HepG2 (cell line): Measurements from ENCODE around the gene SRSF6. TPM values are rescaled to one million over a fixed set of nuclear protein-coding genes. Genes with fewer than 3 reads are reported as not detected.

Experiments used
- FOXO1 ChIP-seq: sonication (generic); formaldehyde crosslinking; IDR thresholded peaks from 2 replicates; pipeline ENCODE4 v1.4.0; 2020; ENCODE audit warnings: missing genetic modification reagents
- MTA1 ChIP-seq: sonication (generic); formaldehyde crosslinking; IDR thresholded peaks from 2 replicates; pipeline ENCODE4 v1.4.0; 2020; ENCODE audit warnings: missing genetic modification reagents, mild to moderate bottlenecking, borderline replicate concordance
- MZF1 ChIP-seq: sonication (generic); formaldehyde crosslinking; IDR thresholded peaks from 2 replicates; pipeline ENCODE4 v1.8.1; 2023; ENCODE audit warnings: mild to moderate bottlenecking, missing genetic modification reagents, borderline replicate concordance
- NFE2 ChIP-seq: sonication (generic); formaldehyde crosslinking; IDR thresholded peaks from 2 replicates; pipeline ENCODE4 v1.4.0; 2020; ENCODE audit warnings: missing genetic modification reagents
- NR3C1 ChIP-seq: sonication (generic); formaldehyde crosslinking; IDR thresholded peaks from 2 replicates; pipeline ENCODE4 v1.4.0; 2020; ENCODE audit warnings: missing genetic modification reagents
- ZMAT3 ChIP-seq: sonication (generic); formaldehyde crosslinking; conservative IDR thresholded peaks from 2 replicates; pipeline ENCODE4 v1.7.0; 2021; ENCODE audit warnings: missing genetic modification reagents
- ZNF207 ChIP-seq: fragments of 450-650 bp; IDR thresholded peaks from 2 replicates; pipeline ENCODE4 v1.6.1; 2016; ENCODE audit warnings: antibody characterized with exemption, borderline replicate concordance
- ZNF333 ChIP-seq: sonication (generic); formaldehyde crosslinking; IDR thresholded peaks from 2 replicates; pipeline ENCODE4 v1.4.0; 2020; ENCODE audit warnings: mild to moderate bottlenecking, missing genetic modification reagents, borderline replicate concordance
- ZNF446 ChIP-seq: sonication (generic); formaldehyde crosslinking; IDR thresholded peaks from 2 replicates; pipeline ENCODE4 v1.5.0; 2020; ENCODE audit warnings: mild to moderate bottlenecking, missing genetic modification reagents
- ZNF629 ChIP-seq: sonication (generic); formaldehyde crosslinking; conservative IDR thresholded peaks from 2 replicates; pipeline ENCODE4 v1.5.0; 2020; ENCODE audit warnings: missing genetic modification reagents
- polyA plus RNA-seq, 8 experiments: library from polyadenylated mRNA; depleted of rRNA in 3 of 8; stranded (reverse) in 7 of 8; unstranded in 1 of 8; fragments of >200 nt; fragmentation: Illumina TruSeq in 4 of 8; extraction: Trizol in 4 of 8; gene quantifications; 2 replicates each; pipeline versions ENCODE4 v1.2.1 to v1.2.3, GENCODE V29; 2011 to 2016; ENCODE audit warnings: low read depth in 4 of 8, missing spikeins in 1 of 8, mixed read lengths in 1 of 8; ENCODE audit not compliant: insufficient read depth in 1 of 8
- total RNA-seq, 5 experiments: library from RNA; depleted of rRNA; stranded (reverse); fragments of >200 nt; fragmentation: Illumina TruSeq; extraction: Trizol; gene quantifications; 2 replicates each; pipeline ENCODE4 v1.2.3, GENCODE V29; 2016; ENCODE audit warnings: low read depth in 1 of 5
- TF ChIP-seq, protein P1 (sequence below): IDR thresholded peaks from 2 replicates; pipeline ENCODE4 v1.6.1; 2016; ENCODE audit warnings: low read depth, control low read depth
- TF ChIP-seq, protein P2 (sequence below): sonication (generic); formaldehyde crosslinking; IDR thresholded peaks from 2 replicates; pipeline ENCODE4 v1.5.0; 2020; ENCODE audit warnings: missing genetic modification reagents
- TF ChIP-seq, protein P3 (sequence below): sonication (generic); formaldehyde crosslinking; IDR thresholded peaks from 2 replicates; pipeline ENCODE4 v1.4.0; 2020; ENCODE audit warnings: missing genetic modification reagents, borderline replicate concordance
- TF ChIP-seq, protein P4 (sequence below): sonication (generic); formaldehyde crosslinking; IDR thresholded peaks from 2 replicates; pipeline ENCODE4 v1.4.0; 2020; ENCODE audit warnings: low read depth, missing genetic modification reagents
- TF ChIP-seq, protein P5 (sequence below): sonication (generic); formaldehyde crosslinking; IDR thresholded peaks from 2 replicates; pipeline ENCODE4 v1.9.0; 2021; ENCODE audit warnings: missing genetic modification reagents, mild to moderate bottlenecking, borderline replicate concordance

The SRSF6 gene
- total and polyA plus RNA-seq, 2 of the 13 experiments (the other 11 are each of a cell fraction or from before 2014, with no cell fraction given): 156 to 194 TPM

DNA sequence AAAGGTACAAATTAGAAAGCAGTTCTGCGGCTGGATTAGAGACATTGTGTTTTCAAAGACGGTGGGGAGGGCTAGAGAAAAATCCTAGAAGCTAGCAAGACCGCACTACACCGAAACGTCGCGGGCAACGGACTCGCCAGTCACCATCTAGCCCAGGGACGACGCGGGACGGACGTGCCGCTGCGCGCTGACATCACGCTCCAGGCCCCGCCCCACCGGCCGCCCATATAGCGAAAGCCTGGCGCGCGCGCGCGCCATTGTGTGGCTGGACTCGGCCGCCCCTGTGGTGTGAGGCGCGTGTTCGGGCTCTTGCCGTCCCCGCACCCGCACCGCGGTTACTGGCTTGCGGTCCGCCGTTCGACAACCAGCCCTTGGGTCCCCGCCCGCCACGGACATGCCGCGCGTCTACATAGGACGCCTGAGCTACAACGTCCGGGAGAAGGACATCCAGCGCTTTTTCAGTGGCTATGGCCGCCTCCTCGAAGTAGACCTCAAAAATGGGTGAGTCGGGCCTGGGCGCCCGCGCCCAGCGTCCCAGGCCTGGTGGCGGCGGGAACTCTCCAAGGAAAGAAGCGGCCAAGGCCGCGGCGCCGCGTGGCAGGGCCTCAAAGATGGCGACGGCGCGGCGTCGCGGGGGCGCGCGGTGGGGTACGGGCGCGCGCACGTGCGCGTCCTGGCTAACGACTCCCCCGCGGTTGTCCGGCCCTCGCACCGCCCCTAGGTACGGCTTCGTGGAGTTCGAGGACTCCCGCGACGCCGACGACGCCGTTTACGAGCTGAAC is at the start of gene SRSF6 (continued):
- TF ChIP-seq, protein P1, sequence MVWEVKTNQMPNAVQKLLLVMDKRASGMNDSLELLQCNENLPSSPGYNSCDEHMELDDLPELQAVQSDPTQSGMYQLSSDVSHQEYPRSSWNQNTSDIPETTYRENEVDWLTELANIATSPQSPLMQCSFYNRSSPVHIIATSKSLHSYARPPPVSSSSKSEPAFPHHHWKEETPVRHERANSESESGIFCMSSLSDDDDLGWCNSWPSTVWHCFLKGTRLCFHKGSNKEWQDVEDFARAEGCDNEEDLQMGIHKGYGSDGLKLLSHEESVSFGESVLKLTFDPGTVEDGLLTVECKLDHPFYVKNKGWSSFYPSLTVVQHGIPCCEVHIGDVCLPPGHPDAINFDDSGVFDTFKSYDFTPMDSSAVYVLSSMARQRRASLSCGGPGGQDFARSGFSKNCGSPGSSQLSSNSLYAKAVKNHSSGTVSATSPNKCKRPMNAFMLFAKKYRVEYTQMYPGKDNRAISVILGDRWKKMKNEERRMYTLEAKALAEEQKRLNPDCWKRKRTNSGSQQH: 0 out of 2 replicates have a peak, but pooled peaks have one; percentile 54
- TF ChIP-seq, protein P2, sequence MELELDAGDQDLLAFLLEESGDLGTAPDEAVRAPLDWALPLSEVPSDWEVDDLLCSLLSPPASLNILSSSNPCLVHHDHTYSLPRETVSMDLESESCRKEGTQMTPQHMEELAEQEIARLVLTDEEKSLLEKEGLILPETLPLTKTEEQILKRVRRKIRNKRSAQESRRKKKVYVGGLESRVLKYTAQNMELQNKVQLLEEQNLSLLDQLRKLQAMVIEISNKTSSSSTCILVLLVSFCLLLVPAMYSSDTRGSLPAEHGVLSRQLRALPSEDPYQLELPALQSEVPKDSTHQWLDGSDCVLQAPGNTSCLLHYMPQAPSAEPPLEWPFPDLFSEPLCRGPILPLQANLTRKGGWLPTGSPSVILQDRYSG: peak; percentile 93
- TF ChIP-seq, protein P3, sequence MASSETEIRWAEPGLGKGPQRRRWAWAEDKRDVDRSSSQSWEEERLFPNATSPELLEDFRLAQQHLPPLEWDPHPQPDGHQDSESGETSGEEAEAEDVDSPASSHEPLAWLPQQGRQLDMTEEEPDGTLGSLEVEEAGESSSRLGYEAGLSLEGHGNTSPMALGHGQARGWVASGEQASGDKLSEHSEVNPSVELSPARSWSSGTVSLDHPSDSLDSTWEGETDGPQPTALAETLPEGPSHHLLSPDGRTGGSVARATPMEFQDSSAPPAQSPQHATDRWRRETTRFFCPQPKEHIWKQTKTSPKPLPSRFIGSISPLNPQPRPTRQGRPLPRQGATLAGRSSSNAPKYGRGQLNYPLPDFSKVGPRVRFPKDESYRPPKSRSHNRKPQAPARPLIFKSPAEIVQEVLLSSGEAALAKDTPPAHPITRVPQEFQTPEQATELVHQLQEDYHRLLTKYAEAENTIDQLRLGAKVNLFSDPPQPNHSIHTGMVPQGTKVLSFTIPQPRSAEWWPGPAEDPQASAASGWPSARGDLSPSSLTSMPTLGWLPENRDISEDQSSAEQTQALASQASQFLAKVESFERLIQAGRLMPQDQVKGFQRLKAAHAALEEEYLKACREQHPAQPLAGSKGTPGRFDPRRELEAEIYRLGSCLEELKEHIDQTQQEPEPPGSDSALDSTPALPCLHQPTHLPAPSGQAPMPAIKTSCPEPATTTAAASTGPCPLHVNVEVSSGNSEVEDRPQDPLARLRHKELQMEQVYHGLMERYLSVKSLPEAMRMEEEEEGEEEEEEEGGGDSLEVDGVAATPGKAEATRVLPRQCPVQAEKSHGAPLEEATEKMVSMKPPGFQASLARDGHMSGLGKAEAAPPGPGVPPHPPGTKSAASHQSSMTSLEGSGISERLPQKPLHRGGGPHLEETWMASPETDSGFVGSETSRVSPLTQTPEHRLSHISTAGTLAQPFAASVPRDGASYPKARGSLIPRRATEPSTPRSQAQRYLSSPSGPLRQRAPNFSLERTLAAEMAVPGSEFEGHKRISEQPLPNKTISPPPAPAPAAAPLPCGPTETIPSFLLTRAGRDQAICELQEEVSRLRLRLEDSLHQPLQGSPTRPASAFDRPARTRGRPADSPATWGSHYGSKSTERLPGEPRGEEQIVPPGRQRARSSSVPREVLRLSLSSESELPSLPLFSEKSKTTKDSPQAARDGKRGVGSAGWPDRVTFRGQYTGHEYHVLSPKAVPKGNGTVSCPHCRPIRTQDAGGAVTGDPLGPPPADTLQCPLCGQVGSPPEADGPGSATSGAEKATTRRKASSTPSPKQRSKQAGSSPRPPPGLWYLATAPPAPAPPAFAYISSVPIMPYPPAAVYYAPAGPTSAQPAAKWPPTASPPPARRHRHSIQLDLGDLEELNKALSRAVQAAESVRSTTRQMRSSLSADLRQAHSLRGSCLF (CRISPR knock-in tag): peak; percentile 92
- TF ChIP-seq, protein P4, sequence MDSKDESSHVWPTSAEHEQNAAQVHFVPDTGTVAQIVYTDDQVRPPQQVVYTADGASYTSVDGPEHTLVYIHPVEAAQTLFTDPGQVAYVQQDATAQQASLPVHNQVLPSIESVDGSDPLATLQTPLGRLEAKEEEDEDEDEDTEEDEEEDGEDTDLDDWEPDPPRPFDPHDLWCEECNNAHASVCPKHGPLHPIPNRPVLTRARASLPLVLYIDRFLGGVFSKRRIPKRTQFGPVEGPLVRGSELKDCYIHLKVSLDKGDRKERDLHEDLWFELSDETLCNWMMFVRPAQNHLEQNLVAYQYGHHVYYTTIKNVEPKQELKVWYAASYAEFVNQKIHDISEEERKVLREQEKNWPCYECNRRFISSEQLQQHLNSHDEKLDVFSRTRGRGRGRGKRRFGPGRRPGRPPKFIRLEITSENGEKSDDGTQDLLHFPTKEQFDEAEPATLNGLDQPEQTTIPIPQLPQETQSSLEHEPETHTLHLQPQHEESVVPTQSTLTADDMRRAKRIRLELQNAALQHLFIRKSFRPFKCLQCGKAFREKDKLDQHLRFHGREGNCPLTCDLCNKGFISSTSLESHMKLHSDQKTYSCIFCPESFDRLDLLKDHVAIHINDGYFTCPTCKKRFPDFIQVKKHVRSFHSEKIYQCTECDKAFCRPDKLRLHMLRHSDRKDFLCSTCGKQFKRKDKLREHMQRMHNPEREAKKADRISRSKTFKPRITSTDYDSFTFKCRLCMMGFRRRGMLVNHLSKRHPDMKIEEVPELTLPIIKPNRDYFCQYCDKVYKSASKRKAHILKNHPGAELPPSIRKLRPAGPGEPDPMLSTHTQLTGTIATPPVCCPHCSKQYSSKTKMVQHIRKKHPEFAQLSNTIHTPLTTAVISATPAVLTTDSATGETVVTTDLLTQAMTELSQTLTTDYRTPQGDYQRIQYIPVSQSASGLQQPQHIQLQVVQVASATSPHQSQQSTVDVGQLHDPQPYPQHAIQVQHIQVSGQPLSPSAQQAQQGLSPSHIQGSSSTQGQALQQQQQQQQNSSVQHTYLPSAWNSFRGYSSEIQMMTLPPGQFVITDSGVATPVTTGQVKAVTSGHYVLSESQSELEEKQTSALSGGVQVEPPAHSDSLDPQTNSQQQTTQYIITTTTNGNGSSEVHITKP: peak; percentile 57
- TF ChIP-seq ZNF333 (CRISPR knock-in tag) (no peak; the same call in 1 of the 2 replicates), NFE2 (CRISPR knock-in tag) (peak; percentile 49; the same call in 1 of the 2 replicates), ZMAT3 (peak; percentile 75; the same call in 1 of the 2 replicates), MZF1 (CRISPR knock-in tag) (peak; percentile 92), MTA1 (CRISPR knock-in tag) (no peak), ZNF446 (CRISPR knock-in tag) (peak; percentile 99), FOXO1 (CRISPR knock-in tag) (peak; percentile 86), NR3C1 (CRISPR knock-in tag) (0 out of 2 replicates have a peak, but pooled peaks have one; percentile 48), ZNF629 (CRISPR knock-in tag) (peak; percentile 46; the same call in 1 of the 2 replicates), ZNF207 (no peak)
- TF ChIP-seq, protein P5, sequence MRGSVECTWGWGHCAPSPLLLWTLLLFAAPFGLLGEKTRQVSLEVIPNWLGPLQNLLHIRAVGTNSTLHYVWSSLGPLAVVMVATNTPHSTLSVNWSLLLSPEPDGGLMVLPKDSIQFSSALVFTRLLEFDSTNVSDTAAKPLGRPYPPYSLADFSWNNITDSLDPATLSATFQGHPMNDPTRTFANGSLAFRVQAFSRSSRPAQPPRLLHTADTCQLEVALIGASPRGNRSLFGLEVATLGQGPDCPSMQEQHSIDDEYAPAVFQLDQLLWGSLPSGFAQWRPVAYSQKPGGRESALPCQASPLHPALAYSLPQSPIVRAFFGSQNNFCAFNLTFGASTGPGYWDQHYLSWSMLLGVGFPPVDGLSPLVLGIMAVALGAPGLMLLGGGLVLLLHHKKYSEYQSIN (CRISPR knock-in tag): peak; percentile 66; the same call in 1 of the 2 replicates
